ENCODE results near the gene YTHDF1. TPM values are rescaled to one million over a fixed set of nuclear protein-coding genes. Genes with fewer than 3 reads are reported as not detected.

Gene YTHDF1
- total and polyA plus RNA-seq, 2 experiments from 2014 or later = 35.9 to 57.4 TPM

DNA sequence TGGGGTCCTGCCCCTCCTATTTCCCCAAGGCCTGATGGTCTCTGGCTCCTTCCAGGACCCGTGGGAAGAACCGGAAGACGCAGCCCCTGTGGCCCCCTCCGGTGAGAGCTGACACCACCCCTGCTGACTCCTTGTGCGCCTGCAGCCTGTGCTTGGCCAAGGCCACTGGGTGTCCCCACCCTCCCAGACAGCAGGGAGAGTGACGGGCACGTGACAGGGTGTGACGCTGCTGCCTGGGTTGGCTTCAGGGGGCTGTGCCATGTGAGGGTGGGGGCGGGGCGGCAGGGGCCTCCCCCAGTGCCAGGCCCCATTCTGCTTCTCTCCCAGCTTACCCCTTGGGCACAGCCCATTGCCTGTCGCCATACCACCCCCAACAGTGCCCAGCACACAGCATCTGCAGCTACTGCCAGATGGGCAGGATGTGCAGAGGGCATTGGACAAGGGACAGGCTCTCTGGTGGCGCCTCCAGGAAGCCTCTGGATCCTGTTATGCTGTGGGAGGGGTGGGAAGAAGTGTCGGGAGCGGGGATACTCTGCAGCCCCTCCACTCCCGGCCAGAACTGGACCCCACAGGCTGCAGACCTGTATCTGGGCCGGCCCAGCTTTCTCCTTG lies 22.7 kb upstream of the YTHDF1 start:
- no peaks in the 10 kb centered on the region for H3K79me2 ChIP-seq
- peaks cover 10% of the 10 kb centered on the region for H3K4me1 ChIP-seq (ENCODE audit: insufficient read depth)
- no peaks in the 10 kb centered on the region for H3K27me3 ChIP-seq
- no peak for DNase-seq (ENCODE audit: low spot score)
- 76% methylated on average over 16 of the region's 16 CpGs for WGBS (ENCODE audit: low lambda C conversion rate, missing lambda C conversion rate)
- no peaks in the 10 kb centered on the region for H3K36me3 ChIP-seq (replicated peaks; ENCODE audit: insufficient read depth, low read depth)
- H4K20me1 ChIP-seq (ENCODE audit: insufficient read depth, poor library complexity, severe bottlenecking) = no peaks in the 10 kb centered on the region
- no peaks in the 10 kb centered on the region for H3K9me2 ChIP-seq (replicated peaks; ENCODE audit: insufficient read depth)
- H3K9me3 ChIP-seq (ENCODE audit: low read depth) = no peaks in the 10 kb centered on the region
- TF ChIP-seq EZH2 (IDR thresholded peaks at IDR 0.05; ENCODE audit: borderline replicate concordance) (no peak), EZH2phosphoT487 (IDR thresholded peaks at IDR 0.05; ENCODE audit: low read depth, severe bottlenecking, unreplicated experiment) (no peak), CTCF (IDR thresholded peaks at IDR 0.05; ENCODE audit: poor library complexity) (no peak)
- H3K27ac ChIP-seq = no peak overlapping the region
- H3K4me3 ChIP-seq = no peak overlapping the region
- H3K4me2 ChIP-seq = no peak overlapping the region
- H2AFZ ChIP-seq = no peak overlapping the region

GRCh38 chr20:63238031-63238430 lies 22.1 kb upstream of the YTHDF1 start:
- Histone ChIP-seq H3K27me3 (no peaks in the 10 kb centered on the region), H3K9me3 (ENCODE audit: low read depth) (no peaks in the 10 kb centered on the region), H3K79me2 (no peaks in the 10 kb centered on the region), H3K4me1 (ENCODE audit: insufficient read depth) (peaks cover 10% of the 10 kb centered on the region), H3K4me2 (no peak overlapping the region), H3K9me2 (replicated peaks; ENCODE audit: insufficient read depth) (no peaks in the 10 kb centered on the region), H2AFZ (no peak overlapping the region), H3K36me3 (replicated peaks; ENCODE audit: insufficient read depth, low read depth) (no peaks in the 10 kb centered on the region), H4K20me1 (ENCODE audit: insufficient read depth, poor library complexity, severe bottlenecking) (no peaks in the 10 kb centered on the region), H3K27ac (no peak overlapping the region), H3K4me3 (no peak overlapping the region)
- no peak for DNase-seq (ENCODE audit: low spot score)
- TF ChIP-seq EZH2phosphoT487 (IDR thresholded peaks at IDR 0.05; ENCODE audit: low read depth, severe bottlenecking, unreplicated experiment) (no peak), EZH2 (IDR thresholded peaks at IDR 0.05; ENCODE audit: borderline replicate concordance) (no peak), CTCF (IDR thresholded peaks at IDR 0.05; ENCODE audit: poor library complexity) (no peak)
- WGBS (ENCODE audit: low lambda C conversion rate, missing lambda C conversion rate) = 89% methylated on average over 10 of the region's 10 CpGs

- Histone ChIP-seq H3K9me3 (ENCODE audit: low read depth) (no peaks in the 10 kb centered on the region), H3K9me2 (replicated peaks; ENCODE audit: insufficient read depth) (no peaks in the 10 kb centered on the region), H3K27ac (no peak overlapping the region), H3K4me1 (ENCODE audit: insufficient read depth) (peaks cover 13% of the 10 kb centered on the region), H3K36me3 (replicated peaks; ENCODE audit: insufficient read depth, low read depth) (no peaks in the 10 kb centered on the region), H2AFZ (no peak overlapping the region), H3K27me3 (no peaks in the 10 kb centered on the region), H3K4me2 (no peak overlapping the region), H4K20me1 (ENCODE audit: insufficient read depth, poor library complexity, severe bottlenecking) (no peaks in the 10 kb centered on the region), H3K79me2 (no peaks in the 10 kb centered on the region), H3K4me3 (no peak overlapping the region)
- no peak for DNase-seq (ENCODE audit: low spot score)
- TF ChIP-seq CTCF (IDR thresholded peaks at IDR 0.05; ENCODE audit: poor library complexity) (no peak), EZH2 (IDR thresholded peaks at IDR 0.05; ENCODE audit: borderline replicate concordance) (no peak), EZH2phosphoT487 (IDR thresholded peaks at IDR 0.05; ENCODE audit: low read depth, severe bottlenecking, unreplicated experiment) (no peak)
- 82% methylated on average over 20 of the region's 26 CpGs for WGBS (ENCODE audit: low lambda C conversion rate, missing lambda C conversion rate)
These were observed 20.3 kb upstream of the YTHDF1 start for GRCh38 chr20:63236116-63236837.

Data from hepatocyte (in vitro differentiated cells).